GM23338 (cell line): Measurements from ENCODE around the gene G6PD. TPM values are rescaled to one million over a fixed set of nuclear protein-coding genes. Genes with fewer than 3 reads are reported as not detected.

ENCODE experiments used
- ATAC-seq: fragments of 200-7000 bp; cut with Tn5 transposase; 3 replicates; pipeline ENCODE4 v1.9.1; 2020
- DNase-seq: peaks from one replicate; pipeline ENCODE4 v3.0.0-alpha.2; 2015; ENCODE audit warnings: low spot score
- H2AFZ ChIP-seq: fragments of 200-600 bp; sonication (generic); 2 replicates; pipeline ENCODE4 v1.8.0; 2016; ENCODE audit warnings: antibody characterized with exemption, mild to moderate bottlenecking, moderate library complexity
- H3F3A ChIP-seq: fragments of 200-600 bp; sonication (generic); replicated peaks from 2 replicates; pipeline ENCODE4 v1.8.0; 2017; ENCODE audit warnings: antibody characterized with exemption, mixed run types, low read depth
- H3K27ac ChIP-seq: fragments of 200-600 bp; sonication (generic); 2 replicates; pipeline ENCODE4 v1.6.1; 2016; ENCODE audit warnings: low read depth
- H3K27me3 ChIP-seq: fragments of 200-600 bp; sonication (generic); 2 replicates; pipeline ENCODE4 v1.8.0; 2016; ENCODE audit warnings: mild to moderate bottlenecking, mixed run types, moderate library complexity; ENCODE audit not compliant: insufficient read depth
- H3K36me3 ChIP-seq: fragments of 200-600 bp; sonication (generic); 2 replicates; pipeline ENCODE4 v1.8.0; 2016; ENCODE audit warnings: mild to moderate bottlenecking; ENCODE audit not compliant: insufficient read depth
- H3K4me1 ChIP-seq: fragments of 200-600 bp; sonication (generic); 2 replicates; pipeline ENCODE4 v1.8.0; 2016; ENCODE audit warnings: mild to moderate bottlenecking, moderate library complexity; ENCODE audit not compliant: insufficient read depth
- H3K4me2 ChIP-seq: fragments of 200-600 bp; sonication (generic); 2 replicates; pipeline ENCODE4 v1.7.1; 2017; ENCODE audit warnings: mixed run types
- H3K4me3 ChIP-seq: fragments of 200-600 bp; sonication (generic); 2 replicates; pipeline ENCODE4 v1.6.1; 2016; ENCODE audit warnings: mixed run types
- H3K79me2 ChIP-seq: fragments of 200-600 bp; sonication (generic); replicated peaks from 2 replicates; pipeline ENCODE4 v1.8.0; 2017; ENCODE audit warnings: mild to moderate bottlenecking; ENCODE audit not compliant: insufficient read depth
- H3K9me2 ChIP-seq: fragments of 200-600 bp; sonication (generic); 2 replicates; pipeline ENCODE4 v1.8.0; 2017; ENCODE audit not compliant: insufficient read depth
- H4K20me1 ChIP-seq: fragments of 200-600 bp; sonication (generic); replicated peaks from 2 replicates; pipeline ENCODE4 v1.8.0; 2017; ENCODE audit warnings: mild to moderate bottlenecking; ENCODE audit not compliant: insufficient read depth
- H3K27ac Mint-ChIP-seq: 2 replicates; pipeline ENCODE4 v1.8.0; 2020; ENCODE audit warnings: inconsistent platforms, mild to moderate bottlenecking, moderate library complexity, mixed read lengths
- H3K27me3 Mint-ChIP-seq: 3 replicates; pipeline ENCODE4 v1.8.0; 2022; ENCODE audit warnings: low read depth, mild to moderate bottlenecking, moderate library complexity, mixed read lengths, inconsistent platforms; ENCODE audit not compliant: insufficient read depth, poor library complexity
- H3K36me3 Mint-ChIP-seq: 3 replicates; pipeline ENCODE4 v1.8.0; 2021; ENCODE audit warnings: low read depth, mild to moderate bottlenecking, inconsistent platforms, moderate library complexity, mixed read lengths
- H3K4me1 Mint-ChIP-seq: 3 replicates; pipeline ENCODE4 v1.8.0; 2020; ENCODE audit warnings: mild to moderate bottlenecking, inconsistent platforms, mixed read lengths
- H3K4me3 Mint-ChIP-seq: 3 replicates; pipeline ENCODE4 v1.8.0; 2021; ENCODE audit warnings: moderate library complexity, mild to moderate bottlenecking, inconsistent platforms, mixed read lengths
- H3K9me3 Mint-ChIP-seq: 3 replicates; pipeline ENCODE4 v1.8.0; 2020; ENCODE audit warnings: moderate library complexity, mild to moderate bottlenecking, inconsistent platforms, mixed read lengths
- CREB1 ChIP-seq: fragments of 250-450 bp; sonication (Bioruptor Pico); IDR thresholded peaks from 2 replicates; pipeline ENCODE4 v1.5.0; 2020; ENCODE audit warnings: low read depth, mild to moderate bottlenecking, moderate library complexity
- EZH2 ChIP-seq: fragments of 200-600 bp; sonication (generic); IDR thresholded peaks from one replicate; pipeline ENCODE4 v1.8.0; 2017; ENCODE audit warnings: antibody characterized with exemption, mild to moderate bottlenecking, low read depth; ENCODE audit not compliant: unreplicated experiment
- EZH2phosphoT487 ChIP-seq: fragments of 200-600 bp; sonication (generic); IDR thresholded peaks from one replicate; pipeline ENCODE4 v1.8.1; 2018; ENCODE audit warnings: antibody characterized with exemption; ENCODE audit not compliant: unreplicated experiment
- NANOG ChIP-seq: IDR thresholded peaks from 2 replicates; pipeline ENCODE4 v1.6.1; 2016; ENCODE audit warnings: antibody characterized with exemption, borderline replicate concordance
- POLR2AphosphoS5 ChIP-seq: IDR thresholded peaks from 2 replicates; pipeline ENCODE4 v1.6.1; 2016; ENCODE audit warnings: antibody characterized with exemption, low read depth
- STAT1 ChIP-seq: IDR thresholded peaks from one replicate; pipeline ENCODE4 v1.6.1; 2016; ENCODE audit warnings: antibody characterized with exemption; ENCODE audit not compliant: unreplicated experiment
- ZNF114 ChIP-seq: fragments of 250-450 bp; sonication (Bioruptor Pico); IDR thresholded peaks from 2 replicates; pipeline ENCODE4 v1.5.0; 2020; ENCODE audit warnings: mild to moderate bottlenecking, moderate library complexity
- polyA plus RNA-seq: library from polyadenylated mRNA; unstranded; fragments of >200 nt; fragmentation: Nextera tagmentation; extraction: Ambion mirVana; gene quantifications from 2 replicates; pipeline ENCODE4 v1.2.1, GENCODE V29; 2016
- total RNA-seq: library from RNA; depleted of rRNA; stranded (reverse); fragments of >200 nt; shearing (Covaris generic); gene quantifications from 2 replicates; pipeline ENCODE4 v1.2.3, GENCODE V29; 2014
- TF ChIP-seq, protein P1 (sequence below): IDR thresholded peaks from 2 replicates; pipeline ENCODE4 v1.6.1; 2016; ENCODE audit warnings: antibody characterized with exemption
- TF ChIP-seq, protein P2 (sequence below): IDR thresholded peaks from one replicate; pipeline ENCODE4 v1.6.1; 2018; ENCODE audit warnings: antibody characterized with exemption; ENCODE audit not compliant: unreplicated experiment
- TF ChIP-seq, protein P3 (sequence below), 2 experiments: fragments of 200-600 bp in 1 of 2; sonication (generic) in 1 of 2; conservative IDR thresholded peaks; 2 replicates each; pipeline versions ENCODE4 v1.5.1 to v1.6.1; 2016 to 2017; ENCODE audit warnings: antibody characterized with exemption in 2 of 2, low read depth in 2 of 2, mild to moderate bottlenecking in 2 of 2, moderate library complexity in 1 of 2

G6PD gene
- total and polyA plus RNA-seq, 2 experiments from 2014 or later: 14.4 to 66.7 TPM

DNA sequence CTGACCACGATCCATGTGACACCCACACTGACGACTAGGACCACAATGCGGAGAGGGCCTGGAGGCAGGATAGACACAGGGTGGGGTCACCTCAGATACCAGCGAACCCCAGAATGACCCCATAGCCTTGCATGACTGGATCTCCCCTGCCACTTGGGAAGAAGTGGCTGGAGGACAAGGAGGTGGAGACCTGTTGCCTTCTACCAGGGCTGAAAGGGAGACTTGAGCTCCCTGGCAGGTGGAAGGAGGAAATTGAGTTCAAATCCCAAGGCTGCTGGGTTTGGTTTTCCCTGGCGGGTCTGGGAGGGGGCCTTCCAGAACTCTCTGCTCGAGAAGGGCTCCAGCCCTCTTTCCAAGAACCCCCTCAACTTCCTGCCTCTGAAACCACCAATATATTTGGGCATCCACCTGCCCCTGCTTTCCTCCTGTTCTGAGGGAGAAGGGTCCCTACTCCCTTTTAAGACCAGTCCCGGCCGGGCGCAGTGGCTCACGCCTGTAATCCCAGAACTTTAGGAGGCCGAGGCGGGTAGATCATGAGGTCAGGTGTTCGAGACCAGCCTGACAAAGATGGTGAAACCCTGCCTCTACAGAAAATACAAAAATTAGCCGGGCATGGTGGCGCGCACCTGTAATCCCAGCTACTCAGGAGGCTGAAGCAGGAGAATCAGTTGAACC lies 33.6 kb downstream of the G6PD start:
- no peaks in the 10 kb centered on the region for H3K27me3 ChIP-seq
- H3K79me2 ChIP-seq: no peaks in the 10 kb centered on the region
- peaks cover 12% of the 10 kb centered on the region for H3K4me1 Mint-ChIP-seq
- 0 out of 2 replicates have a peak, but pooled peaks cover 4% of the 10 kb centered on the region for H3F3A ChIP-seq
- H3K9me3 Mint-ChIP-seq: no peaks in the 10 kb centered on the region
- TF ChIP-seq, protein P1, sequence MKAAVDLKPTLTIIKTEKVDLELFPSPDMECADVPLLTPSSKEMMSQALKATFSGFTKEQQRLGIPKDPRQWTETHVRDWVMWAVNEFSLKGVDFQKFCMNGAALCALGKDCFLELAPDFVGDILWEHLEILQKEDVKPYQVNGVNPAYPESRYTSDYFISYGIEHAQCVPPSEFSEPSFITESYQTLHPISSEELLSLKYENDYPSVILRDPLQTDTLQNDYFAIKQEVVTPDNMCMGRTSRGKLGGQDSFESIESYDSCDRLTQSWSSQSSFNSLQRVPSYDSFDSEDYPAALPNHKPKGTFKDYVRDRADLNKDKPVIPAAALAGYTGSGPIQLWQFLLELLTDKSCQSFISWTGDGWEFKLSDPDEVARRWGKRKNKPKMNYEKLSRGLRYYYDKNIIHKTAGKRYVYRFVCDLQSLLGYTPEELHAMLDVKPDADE: no peak
- TF ChIP-seq EZH2phosphoT487: no peak
- TF ChIP-seq, protein P2, sequence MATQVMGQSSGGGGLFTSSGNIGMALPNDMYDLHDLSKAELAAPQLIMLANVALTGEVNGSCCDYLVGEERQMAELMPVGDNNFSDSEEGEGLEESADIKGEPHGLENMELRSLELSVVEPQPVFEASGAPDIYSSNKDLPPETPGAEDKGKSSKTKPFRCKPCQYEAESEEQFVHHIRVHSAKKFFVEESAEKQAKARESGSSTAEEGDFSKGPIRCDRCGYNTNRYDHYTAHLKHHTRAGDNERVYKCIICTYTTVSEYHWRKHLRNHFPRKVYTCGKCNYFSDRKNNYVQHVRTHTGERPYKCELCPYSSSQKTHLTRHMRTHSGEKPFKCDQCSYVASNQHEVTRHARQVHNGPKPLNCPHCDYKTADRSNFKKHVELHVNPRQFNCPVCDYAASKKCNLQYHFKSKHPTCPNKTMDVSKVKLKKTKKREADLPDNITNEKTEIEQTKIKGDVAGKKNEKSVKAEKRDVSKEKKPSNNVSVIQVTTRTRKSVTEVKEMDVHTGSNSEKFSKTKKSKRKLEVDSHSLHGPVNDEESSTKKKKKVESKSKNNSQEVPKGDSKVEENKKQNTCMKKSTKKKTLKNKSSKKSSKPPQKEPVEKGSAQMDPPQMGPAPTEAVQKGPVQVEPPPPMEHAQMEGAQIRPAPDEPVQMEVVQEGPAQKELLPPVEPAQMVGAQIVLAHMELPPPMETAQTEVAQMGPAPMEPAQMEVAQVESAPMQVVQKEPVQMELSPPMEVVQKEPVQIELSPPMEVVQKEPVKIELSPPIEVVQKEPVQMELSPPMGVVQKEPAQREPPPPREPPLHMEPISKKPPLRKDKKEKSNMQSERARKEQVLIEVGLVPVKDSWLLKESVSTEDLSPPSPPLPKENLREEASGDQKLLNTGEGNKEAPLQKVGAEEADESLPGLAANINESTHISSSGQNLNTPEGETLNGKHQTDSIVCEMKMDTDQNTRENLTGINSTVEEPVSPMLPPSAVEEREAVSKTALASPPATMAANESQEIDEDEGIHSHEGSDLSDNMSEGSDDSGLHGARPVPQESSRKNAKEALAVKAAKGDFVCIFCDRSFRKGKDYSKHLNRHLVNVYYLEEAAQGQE: no peak
- no peak for TF ChIP-seq POLR2AphosphoS5
- TF ChIP-seq STAT1: no peak
- ATAC-seq (no peak), DNase-seq (no peak)
- H3K27ac Mint-ChIP-seq: no peak overlapping the region
- no peak overlapping the region for H2AFZ ChIP-seq
- no peaks in the 10 kb centered on the region for H3K36me3 ChIP-seq
- peaks cover 11% of the 10 kb centered on the region; the same call in 2 of the 3 replicates for H3K36me3 Mint-ChIP-seq
- H3K4me3 ChIP-seq: no peak overlapping the region
- no peaks in the 10 kb centered on the region for H3K9me2 ChIP-seq
- no peak overlapping the region for H3K27ac ChIP-seq
- peaks cover 8% of the 10 kb centered on the region for H3K4me1 ChIP-seq
- H3K27me3 Mint-ChIP-seq: peaks cover 9% of the 10 kb centered on the region
- H4K20me1 ChIP-seq: no peaks in the 10 kb centered on the region
- H3K4me2 ChIP-seq: no peak overlapping the region
- no peak overlapping the region for H3K4me3 Mint-ChIP-seq

DNA sequence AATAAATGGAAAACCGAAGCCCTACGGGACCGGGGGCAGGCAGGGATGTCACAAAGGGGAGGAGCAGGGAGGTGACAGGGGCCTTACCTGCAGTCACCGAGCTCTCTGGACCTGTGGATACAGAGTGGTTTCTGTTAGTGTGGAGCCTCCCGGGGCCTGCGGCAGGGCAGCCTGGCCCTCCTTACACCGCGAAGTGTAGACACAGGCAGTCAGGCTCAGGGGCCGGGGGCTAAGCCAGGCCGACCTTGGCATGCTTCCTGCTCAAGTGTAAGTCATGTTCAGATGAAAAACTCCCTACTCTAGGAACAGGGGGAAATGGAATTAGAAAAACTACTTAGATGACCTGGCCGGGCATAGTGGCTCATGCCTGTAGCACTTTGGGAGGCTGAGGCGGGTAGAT lies 34.9 kb downstream of the G6PD start:
- no peak overlapping the region for H3K27ac Mint-ChIP-seq
- peaks cover 4% of the 10 kb centered on the region; the same call in 1 of the 3 replicates for H3K4me1 Mint-ChIP-seq
- no peak overlapping the region for H3K27ac ChIP-seq
- H3K4me3 Mint-ChIP-seq: no peak overlapping the region
- peaks cover 11% of the 10 kb centered on the region; the same call in 2 of the 3 replicates for H3K36me3 Mint-ChIP-seq
- no peaks in the 10 kb centered on the region for H3K9me2 ChIP-seq
- H3K4me3 ChIP-seq: no peak overlapping the region
- no peaks in the 10 kb centered on the region for H4K20me1 ChIP-seq
- H3K36me3 ChIP-seq: no peaks in the 10 kb centered on the region
- H3K27me3 Mint-ChIP-seq: peaks cover 6% of the 10 kb centered on the region
- H2AFZ ChIP-seq: no peak overlapping the region
- no peaks in the 10 kb centered on the region for H3K27me3 ChIP-seq
- no peaks in the 10 kb centered on the region for H3K4me1 ChIP-seq
- no peak for DNase-seq
- H3K9me3 Mint-ChIP-seq: no peaks in the 10 kb centered on the region
- no peaks in the 10 kb centered on the region for H3F3A ChIP-seq
- H3K4me2 ChIP-seq: no peak overlapping the region
- no peak for ATAC-seq
- H3K79me2 ChIP-seq: no peaks in the 10 kb centered on the region
- TF ChIP-seq, protein P3, sequence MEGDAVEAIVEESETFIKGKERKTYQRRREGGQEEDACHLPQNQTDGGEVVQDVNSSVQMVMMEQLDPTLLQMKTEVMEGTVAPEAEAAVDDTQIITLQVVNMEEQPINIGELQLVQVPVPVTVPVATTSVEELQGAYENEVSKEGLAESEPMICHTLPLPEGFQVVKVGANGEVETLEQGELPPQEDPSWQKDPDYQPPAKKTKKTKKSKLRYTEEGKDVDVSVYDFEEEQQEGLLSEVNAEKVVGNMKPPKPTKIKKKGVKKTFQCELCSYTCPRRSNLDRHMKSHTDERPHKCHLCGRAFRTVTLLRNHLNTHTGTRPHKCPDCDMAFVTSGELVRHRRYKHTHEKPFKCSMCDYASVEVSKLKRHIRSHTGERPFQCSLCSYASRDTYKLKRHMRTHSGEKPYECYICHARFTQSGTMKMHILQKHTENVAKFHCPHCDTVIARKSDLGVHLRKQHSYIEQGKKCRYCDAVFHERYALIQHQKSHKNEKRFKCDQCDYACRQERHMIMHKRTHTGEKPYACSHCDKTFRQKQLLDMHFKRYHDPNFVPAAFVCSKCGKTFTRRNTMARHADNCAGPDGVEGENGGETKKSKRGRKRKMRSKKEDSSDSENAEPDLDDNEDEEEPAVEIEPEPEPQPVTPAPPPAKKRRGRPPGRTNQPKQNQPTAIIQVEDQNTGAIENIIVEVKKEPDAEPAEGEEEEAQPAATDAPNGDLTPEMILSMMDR (conservative IDR thresholded peaks at IDR 0.05; ENCODE audit: low read depth in 2 of 2): no peak
- TF ChIP-seq STAT1 (no peak), POLR2AphosphoS5 (no peak), CREB1 (no peak), ZNF114 (CRISPR knock-in tag) (no peak), NANOG (no peak), EZH2 (no peak)
- TF ChIP-seq, protein P2: no peak
